Activated CD4-positive, alpha-beta T cell treated with anti-CD3 and anti-CD28 coated beads, Interleukin-2, amount 50 U/mL, for 16 hours (primary cell): ENCODE data around the gene C19orf25.
"Not testable (repeated sequence)": the region's sequence is repeated elsewhere in the genome, so short reads cannot be mapped to it uniquely, and the experiment has no call there.

Experiments used
- DNase-seq: peaks from one replicate; pipeline ENCODE4 v3.0.0-alpha.2; 2020

The C19orf25 gene

GRCh38 chr19:1495051-1495798 is 16.2 kb upstream of the C19orf25 start:
- no peak for DNase-seq

GRCh38 chr19:1494115-1494815 is 15.2 kb upstream of the C19orf25 start:
- DNase-seq = no peak

GRCh38 chr19:1492474-1493006 is 13.5 kb upstream of the C19orf25 start:
- no peak for DNase-seq

- DNase-seq = no peak
Measured at GRCh38 chr19:1491849-1492170, 12.8 kb upstream of the C19orf25 start.

GRCh38 chr19:1491114-1491848 is 12.3 kb upstream of the C19orf25 start, which contains the start of gene REEP6:
REEP6 (plus strand) TSS chr19:1491181; CDS start chr19:1491270, 89 bp downstream.
- no peak for DNase-seq

DNA sequence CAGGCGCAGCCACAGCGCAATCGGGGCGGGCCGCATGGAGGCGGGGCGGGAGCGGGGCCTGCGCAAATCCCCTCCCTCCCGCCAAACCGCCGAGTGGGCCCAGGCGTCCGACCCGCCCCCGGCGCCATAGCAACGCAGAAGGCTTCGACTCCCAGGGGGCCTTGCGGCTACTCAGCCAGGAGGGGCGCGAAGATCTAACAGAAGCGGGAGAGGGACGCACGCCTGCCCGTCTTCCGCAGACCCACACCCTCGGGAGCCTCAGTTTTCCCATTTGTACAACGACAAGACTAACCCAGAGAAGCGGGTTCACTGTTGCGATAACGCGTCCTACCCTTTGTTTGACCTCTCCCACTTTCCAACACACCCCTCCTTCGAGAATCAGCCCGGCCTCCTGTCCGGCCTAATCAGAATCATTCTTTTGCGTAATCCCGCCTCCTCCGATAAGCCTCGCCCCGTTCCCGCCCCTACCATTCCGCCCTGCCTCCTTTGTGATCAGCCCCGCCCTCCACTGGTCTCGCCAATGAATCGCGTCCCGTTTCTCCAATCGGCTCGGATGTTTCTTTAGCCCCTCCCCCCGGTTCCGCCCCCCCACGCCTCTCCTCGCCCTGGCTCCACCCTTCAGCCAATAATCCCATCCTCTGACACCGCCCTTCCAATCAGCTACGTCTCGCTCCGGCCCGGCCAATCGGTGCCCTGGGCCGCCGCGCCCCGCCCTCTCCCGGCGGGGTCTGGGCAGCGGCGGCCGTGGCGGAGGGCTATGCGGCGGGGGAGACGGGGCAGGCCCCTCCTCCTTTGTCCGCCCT is 11.5 kb upstream of the C19orf25 start, which contains the start of gene PCSK4:
TSS of gene PCSK4 (minus strand) at position 40 of the 803 bp plus-strand sequence. CDS start at position 36, 4 bp downstream.
- DNase-seq = peak; percentile 99

DNA sequence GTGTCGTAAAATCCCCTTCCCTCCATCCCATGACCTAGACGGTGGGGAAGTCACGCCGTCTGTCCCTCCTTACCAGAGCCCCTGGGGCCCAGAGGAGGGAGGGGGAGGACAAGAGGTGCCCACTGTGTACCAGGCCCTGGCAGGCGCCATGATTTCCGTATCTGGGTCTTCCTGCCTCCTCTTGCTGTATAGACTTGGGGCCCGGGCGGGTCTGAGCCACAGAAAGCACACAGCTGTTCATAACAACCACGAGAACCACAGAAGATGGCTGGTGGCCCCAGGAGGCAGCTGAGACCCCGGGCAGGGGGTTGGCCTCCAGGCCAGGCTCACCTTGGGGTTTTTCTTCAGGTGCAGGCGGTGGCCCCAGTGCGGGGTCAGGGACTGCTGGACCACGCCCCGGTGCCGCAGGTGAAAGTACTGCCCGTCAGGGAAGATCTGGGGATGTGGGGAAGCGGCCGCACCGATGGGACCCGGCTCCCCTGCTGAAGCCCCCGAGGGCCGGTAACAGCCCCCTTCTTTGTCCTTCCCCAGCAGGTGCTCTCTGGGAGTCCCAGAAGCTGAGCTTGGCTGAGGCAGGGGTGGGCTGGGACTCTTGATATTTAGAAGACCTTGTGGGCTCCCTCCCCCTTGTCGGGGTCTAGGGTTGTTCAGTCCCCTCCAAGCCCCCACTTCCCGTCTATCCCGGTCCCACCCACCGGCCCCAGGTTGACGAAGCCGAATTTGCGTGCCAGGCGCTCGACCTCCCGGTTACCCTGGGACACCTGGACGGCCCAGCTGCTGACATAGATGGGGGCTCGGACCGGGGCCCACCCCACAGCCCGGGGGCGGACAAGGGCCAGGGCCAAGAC is 10.7 kb upstream of the C19orf25 start:
- no peak for DNase-seq

DNA sequence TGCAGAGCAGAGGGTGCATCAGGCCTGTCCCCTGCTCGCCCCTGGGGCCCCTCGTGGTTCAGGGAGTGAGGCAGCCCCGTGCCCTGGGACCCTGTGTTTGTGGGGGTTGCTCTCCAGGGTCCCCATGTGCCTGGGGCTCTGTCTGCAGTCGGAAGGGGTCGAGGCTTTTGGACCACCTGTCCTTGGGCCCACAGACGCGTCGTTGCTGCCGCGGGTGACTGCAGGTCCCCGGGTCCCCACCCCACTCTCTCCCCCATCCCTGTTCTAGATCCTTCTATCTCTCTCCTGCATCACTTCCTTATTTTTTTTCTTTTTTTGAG is 9.2 kb upstream of the C19orf25 start:
- DNase-seq = no peak

GRCh38 chr19:1487576-1488281 is 8.7 kb upstream of the C19orf25 start:
- DNase-seq = no peak

- DNase-seq = no peak
Measured at GRCh38 chr19:1486720-1487575, 7.9 kb upstream of the C19orf25 start.

- DNase-seq = no peak
Measured at GRCh38 chr19:1483979-1484428, 5.0 kb upstream of the C19orf25 start.

- DNase-seq = no peak
Measured at GRCh38 chr19:1483131-1483978, 4.3 kb upstream of the C19orf25 start.

- no peak for DNase-seq
Measured at GRCh38 chr19:1482361-1483130, 3.5 kb upstream of the C19orf25 start.

- no peak for DNase-seq
Measured at GRCh38 chr19:1481893-1482360, 2.9 kb upstream of the C19orf25 start.

- no peak for DNase-seq
Measured at GRCh38 chr19:1481224-1481892, 2.3 kb upstream of the C19orf25 start.

- DNase-seq = not testable (repeated sequence)
Measured at GRCh38 chr19:1477056-1477455, 2.0 kb downstream of the C19orf25 start.

DNA sequence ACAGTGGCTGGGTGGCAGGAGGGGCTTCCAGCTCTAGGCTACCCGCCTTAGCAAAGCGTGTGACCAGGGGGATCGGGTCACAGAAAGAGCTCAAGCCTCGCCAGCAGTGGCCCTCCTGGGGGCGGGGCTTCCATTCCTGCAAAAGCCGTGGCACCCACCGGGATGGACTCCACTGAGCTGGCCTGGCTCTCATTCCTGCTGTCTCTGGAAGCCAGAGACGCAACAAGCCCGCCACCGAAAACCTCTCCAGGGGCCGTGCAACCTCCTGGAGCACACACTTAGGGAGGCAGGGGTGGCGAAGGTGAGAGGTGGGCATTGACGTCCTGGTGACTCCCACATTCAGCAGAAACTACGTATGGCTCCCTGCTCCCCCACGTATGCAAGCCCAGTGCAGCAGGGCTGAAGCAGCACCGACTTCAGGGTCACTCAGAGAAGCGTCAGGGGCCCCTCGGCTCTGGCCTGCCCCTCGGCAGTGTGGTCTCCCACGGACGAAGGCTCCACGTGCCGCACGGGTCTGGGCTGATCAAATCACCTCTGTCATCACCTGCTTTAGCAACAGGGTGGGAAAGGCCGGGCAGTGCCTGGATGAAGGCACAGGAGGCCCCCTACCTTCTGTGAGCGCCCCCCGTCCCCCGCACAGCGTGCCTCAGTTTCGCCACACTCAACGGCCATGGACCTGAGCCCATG is 3.1 kb downstream of the C19orf25 start:
- no peak for DNase-seq
